ENCODE measurements around the gene MEGF9.

MEGF9 gene

GRCh38 chr9:120612218-120612617 is 102.1 kb downstream of the MEGF9 start:
- Histone ChIP-seq H3K36me3 (ENCODE audit: control insufficient read depth in 1 of 2, insufficient read depth in 2 of 2, low read length in 2 of 2) (no peaks in the 10 kb centered on the region), H2BK5ac (ENCODE audit: low read depth, low read length, poor library complexity) (no peak overlapping the region), H3K79me1 (ENCODE audit: low read length) (no peaks in the 10 kb centered on the region), H4K91ac (ENCODE audit: low read depth, low read length) (no peak overlapping the region), H3K23ac (ENCODE audit: low read length) (no peak overlapping the region), H3K9me3 (ENCODE audit: insufficient read depth, low read depth, low read length) (no peaks in the 10 kb centered on the region), H3K79me2 (ENCODE audit: control insufficient read depth, insufficient read depth, low read length, poor library complexity) (no peaks in the 10 kb centered on the region), H2BK12ac (ENCODE audit: low read length) (no peak overlapping the region), H3K9ac (ENCODE audit: low read length) (no peak overlapping the region), H3K27ac (ENCODE audit: low read depth, low read length) (no peak overlapping the region), H3K4me3 (ENCODE audit: low read depth, low read length) (no peak overlapping the region), H3K4me2 (ENCODE audit: low read length) (no peak overlapping the region), H3K4ac (ENCODE audit: low read depth, low read length) (no peak overlapping the region), H3K18ac (ENCODE audit: low read length) (no peak overlapping the region), H2AK5ac (ENCODE audit: low read length) (no peak overlapping the region), H2AFZ (ENCODE audit: insufficient read depth, low read length, poor library complexity) (no peak overlapping the region), H4K8ac (ENCODE audit: low read depth, low read length) (no peak overlapping the region), H2BK120ac (ENCODE audit: insufficient read depth, low read length, poor library complexity) (no peak overlapping the region), H4K12ac (ENCODE audit: low read depth, low read length) (no peak overlapping the region), H3K14ac (ENCODE audit: low read length) (no peak overlapping the region), H3K27me3 (ENCODE audit: insufficient read depth, low read length) (no peaks in the 10 kb centered on the region), H3K4me1 (ENCODE audit: control insufficient read depth in 1 of 2, insufficient read depth in 2 of 2, low read length in 2 of 2) (peaks cover 0 to 2% of the 10 kb centered on the region in 2 experiments)
- peak in 1 of 2 donors; percentile 28 for DNase-seq
- WGBS (ENCODE audit: extremely low coverage, insufficient coverage, insufficient read length), result no CpG with 5 or more reads among the region's 1 CpG

GRCh38 chr9:120611690-120612068 is 102.6 kb downstream of the MEGF9 start:
- DNase-seq, result no peak
- Histone ChIP-seq H3K27me3 (ENCODE audit: insufficient read depth, low read length) (no peaks in the 10 kb centered on the region), H2BK12ac (ENCODE audit: low read length) (no peak overlapping the region), H3K4me3 (ENCODE audit: low read depth, low read length) (no peak overlapping the region), H3K23ac (ENCODE audit: low read length) (no peak overlapping the region), H4K12ac (ENCODE audit: low read depth, low read length) (no peak overlapping the region), H3K36me3 (ENCODE audit: control insufficient read depth in 1 of 2, insufficient read depth in 2 of 2, low read length in 2 of 2) (no peaks in the 10 kb centered on the region), H2BK120ac (ENCODE audit: insufficient read depth, low read length, poor library complexity) (no peak overlapping the region), H2BK5ac (ENCODE audit: low read depth, low read length, poor library complexity) (no peak overlapping the region), H3K14ac (ENCODE audit: low read length) (no peak overlapping the region), H3K27ac (ENCODE audit: low read depth, low read length) (no peak overlapping the region), H4K91ac (ENCODE audit: low read depth, low read length) (no peak overlapping the region), H2AFZ (ENCODE audit: insufficient read depth, low read length, poor library complexity) (no peak overlapping the region), H3K79me2 (ENCODE audit: control insufficient read depth, insufficient read depth, low read length, poor library complexity) (no peaks in the 10 kb centered on the region), H3K9ac (ENCODE audit: low read length) (no peak overlapping the region), H4K8ac (ENCODE audit: low read depth, low read length) (no peak overlapping the region), H3K4me1 (ENCODE audit: control insufficient read depth in 1 of 2, insufficient read depth in 2 of 2, low read length in 2 of 2) (peaks cover 0 to 2% of the 10 kb centered on the region in 2 experiments), H3K18ac (ENCODE audit: low read length) (no peak overlapping the region), H3K4me2 (ENCODE audit: low read length) (no peak overlapping the region), H2AK5ac (ENCODE audit: low read length) (no peak overlapping the region), H3K9me3 (ENCODE audit: insufficient read depth, low read depth, low read length) (no peaks in the 10 kb centered on the region), H3K79me1 (ENCODE audit: low read length) (no peaks in the 10 kb centered on the region), H3K4ac (ENCODE audit: low read depth, low read length) (no peak overlapping the region)
- no CpG with 5 or more reads among the region's 1 CpG for WGBS (ENCODE audit: extremely low coverage, insufficient coverage, insufficient read length)

DNA sequence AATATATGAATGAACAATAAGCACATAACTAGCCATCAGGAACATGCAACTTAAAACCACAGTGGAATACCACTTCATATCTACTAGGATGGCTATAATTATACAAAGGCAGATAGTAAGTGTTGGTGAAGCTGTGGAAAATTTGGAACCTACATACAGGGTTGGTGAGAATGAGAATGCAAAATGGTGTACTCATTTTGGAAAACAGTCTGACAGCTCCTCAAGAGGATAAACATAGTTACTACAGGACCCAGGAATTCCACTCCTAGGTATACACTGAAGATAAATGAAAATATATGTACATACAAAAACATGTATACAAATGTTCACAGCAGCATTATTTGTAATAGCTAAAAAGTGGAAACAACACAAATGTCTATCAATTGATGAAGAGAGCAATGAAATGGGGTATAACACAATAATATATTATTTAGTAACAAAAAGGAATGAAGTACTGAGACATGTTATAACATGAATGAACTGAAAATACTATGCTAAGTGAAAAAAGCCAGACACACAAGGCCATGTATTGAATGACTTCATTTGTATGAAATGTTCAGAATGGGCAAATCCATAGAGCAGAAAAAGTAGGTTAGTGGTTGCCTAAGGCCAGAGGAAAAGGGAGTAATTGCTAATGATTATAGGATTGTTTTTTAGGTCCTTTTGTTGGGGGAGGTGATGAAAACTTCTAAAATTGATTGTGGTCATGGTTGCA is 103.1 kb downstream of the MEGF9 start:
- Histone ChIP-seq H3K18ac (ENCODE audit: low read length) (no peak overlapping the region), H3K4me2 (ENCODE audit: low read length) (no peak overlapping the region), H3K79me1 (ENCODE audit: low read length) (no peaks in the 10 kb centered on the region), H3K23ac (ENCODE audit: low read length) (no peak overlapping the region), H3K9ac (ENCODE audit: low read length) (no peak overlapping the region), H2BK120ac (ENCODE audit: insufficient read depth, low read length, poor library complexity) (no peak overlapping the region), H3K79me2 (ENCODE audit: control insufficient read depth, insufficient read depth, low read length, poor library complexity) (no peaks in the 10 kb centered on the region), H2BK12ac (ENCODE audit: low read length) (no peak overlapping the region), H2AK5ac (ENCODE audit: low read length) (no peak overlapping the region), H3K4me3 (ENCODE audit: low read depth, low read length) (no peak overlapping the region), H3K27me3 (ENCODE audit: insufficient read depth, low read length) (no peaks in the 10 kb centered on the region), H2AFZ (ENCODE audit: insufficient read depth, low read length, poor library complexity) (no peak overlapping the region), H4K8ac (ENCODE audit: low read depth, low read length) (no peak overlapping the region), H3K36me3 (ENCODE audit: control insufficient read depth in 1 of 2, insufficient read depth in 2 of 2, low read length in 2 of 2) (no peaks in the 10 kb centered on the region), H4K12ac (ENCODE audit: low read depth, low read length) (no peak overlapping the region), H3K4ac (ENCODE audit: low read depth, low read length) (no peak overlapping the region), H4K91ac (ENCODE audit: low read depth, low read length) (no peak overlapping the region), H3K9me3 (ENCODE audit: insufficient read depth, low read depth, low read length) (no peaks in the 10 kb centered on the region), H3K14ac (ENCODE audit: low read length) (no peak overlapping the region), H3K27ac (ENCODE audit: low read depth, low read length) (no peak overlapping the region), H2BK5ac (ENCODE audit: low read depth, low read length, poor library complexity) (no peak overlapping the region), H3K4me1 (ENCODE audit: control insufficient read depth in 1 of 2, insufficient read depth in 2 of 2, low read length in 2 of 2) (peaks cover 0 to 2% of the 10 kb centered on the region in 2 experiments)
- DNase-seq, result no peak

- H3K14ac ChIP-seq (ENCODE audit: low read length), result no peak overlapping the region
- no peak overlapping the region for H3K4me2 ChIP-seq (ENCODE audit: low read length)
- no peak overlapping the region for H4K8ac ChIP-seq (ENCODE audit: low read depth, low read length)
- WGBS (ENCODE audit: extremely low coverage, insufficient coverage, insufficient read length), result no CpG with 5 or more reads among the region's 2 CpGs
- H2BK5ac ChIP-seq (ENCODE audit: low read depth, low read length, poor library complexity), result no peak overlapping the region
- no peak overlapping the region for H3K18ac ChIP-seq (ENCODE audit: low read length)
- H3K4ac ChIP-seq (ENCODE audit: low read depth, low read length), result no peak overlapping the region
- no peak overlapping the region for H2BK120ac ChIP-seq (ENCODE audit: insufficient read depth, low read length, poor library complexity)
- H2AK5ac ChIP-seq (ENCODE audit: low read length), result no peak overlapping the region
- no peaks in the 10 kb centered on the region for H3K79me1 ChIP-seq (ENCODE audit: low read length)
- H4K91ac ChIP-seq (ENCODE audit: low read depth, low read length), result no peak overlapping the region
- H2AFZ ChIP-seq (ENCODE audit: insufficient read depth, low read length, poor library complexity), result no peak overlapping the region
- H3K36me3 ChIP-seq (ENCODE audit: control insufficient read depth in 1 of 2, insufficient read depth in 2 of 2, low read length in 2 of 2), result no peaks in the 10 kb centered on the region
- H3K4me3 ChIP-seq (ENCODE audit: low read depth, low read length), result no peak overlapping the region
- H3K4me1 ChIP-seq (ENCODE audit: control insufficient read depth in 1 of 2, insufficient read depth in 2 of 2, low read length in 2 of 2), result peaks cover 0 to 2% of the 10 kb centered on the region in 2 experiments
- peaks cover 3% of the 10 kb centered on the region for H3K9me3 ChIP-seq (ENCODE audit: insufficient read depth, low read depth, low read length)
- no peak overlapping the region for H3K9ac ChIP-seq (ENCODE audit: low read length)
- no peaks in the 10 kb centered on the region for H3K79me2 ChIP-seq (ENCODE audit: control insufficient read depth, insufficient read depth, low read length, poor library complexity)
- no peak overlapping the region for H3K23ac ChIP-seq (ENCODE audit: low read length)
- H3K27me3 ChIP-seq (ENCODE audit: insufficient read depth, low read length), result no peaks in the 10 kb centered on the region
- no peak overlapping the region for H3K27ac ChIP-seq (ENCODE audit: low read depth, low read length)
- DNase-seq, result no peak
- H2BK12ac ChIP-seq (ENCODE audit: low read length), result no peak overlapping the region
- no peak overlapping the region for H4K12ac ChIP-seq (ENCODE audit: low read depth, low read length)
These were observed 104.6 kb downstream of the MEGF9 start for GRCh38 chr9:120609636-120610035.

All from trophoblast cell (in vitro differentiated cells and primary cell).